ENCODE data around the gene CLDN9.

The CLDN9 gene

GRCh38 chr16:3012828-3013420, at the start of gene CLDN9:
Gene CLDN9, plus strand, starts transcription at chr16:3012923. Its CDS starts 440 bp downstream, at chr16:3013363.
- FAIRE-seq (peak; percentile 91), DNase-seq (ENCODE audit: insufficient read length, low spot score) (no peak)

- DNase-seq (ENCODE audit: insufficient read length, low spot score) (no peak), FAIRE-seq (no peak)
Measured at GRCh38 chr16:2963074-2963722, 49.5 kb upstream of the CLDN9 start.

GRCh38 chr16:2963723-2964474, 48.8 kb upstream of the CLDN9 start, which contains the start of gene KREMEN2:
Gene KREMEN2, plus strand, starts transcription at chr16:2964275. Its CDS starts 246 bp downstream, at chr16:2964521.
- DNase-seq (ENCODE audit: insufficient read length, low spot score) = peak; percentile 83
- peak; percentile 48 for FAIRE-seq

GRCh38 chr16:2964475-2965336, 48.0 kb upstream of the CLDN9 start:
- FAIRE-seq = peak; percentile 16
- peak; percentile 89 for DNase-seq (ENCODE audit: insufficient read length, low spot score)

- DNase-seq (ENCODE audit: insufficient read length, low spot score) (no peak), FAIRE-seq (no peak)
Measured at GRCh38 chr16:2966043-2966807, 46.5 kb upstream of the CLDN9 start.

- no peak for FAIRE-seq
- no peak for DNase-seq (ENCODE audit: insufficient read length, low spot score)
Measured at GRCh38 chr16:2966808-2967191, 45.9 kb upstream of the CLDN9 start.

GRCh38 chr16:2967211-2967631, 45.5 kb upstream of the CLDN9 start:
- no peak for FAIRE-seq
- no peak for DNase-seq (ENCODE audit: insufficient read length, low spot score)

GRCh38 chr16:2967721-2968161, 45.0 kb upstream of the CLDN9 start:
- no peak for DNase-seq (ENCODE audit: insufficient read length, low spot score)
- no peak for FAIRE-seq

GRCh38 chr16:2968368-2968737, 44.4 kb upstream of the CLDN9 start:
- no peak for FAIRE-seq
- DNase-seq (ENCODE audit: insufficient read length, low spot score) = no peak

GRCh38 chr16:2968738-2969544, 43.8 kb upstream of the CLDN9 start, which contains the start of gene PAQR4:
Gene PAQR4, plus strand, starts transcription at chr16:2969348. Its CDS starts 327 bp downstream, at chr16:2969675.
- DNase-seq (ENCODE audit: insufficient read length, low spot score) (peak; percentile 90), FAIRE-seq (peak; percentile 94)

- peak; percentile 76 for DNase-seq (ENCODE audit: insufficient read length, low spot score)
- peak; percentile 26 for FAIRE-seq
Measured at GRCh38 chr16:2969545-2970521, 42.9 kb upstream of the CLDN9 start.

- no peak for DNase-seq (ENCODE audit: insufficient read length, low spot score)
- FAIRE-seq = no peak
Measured at GRCh38 chr16:2970563-2970962, 42.2 kb upstream of the CLDN9 start.

GRCh38 chr16:2971134-2971984, 41.4 kb upstream of the CLDN9 start:
- no peak for FAIRE-seq

GRCh38 chr16:2971985-2972784, 40.5 kb upstream of the CLDN9 start:
- FAIRE-seq (no peak), DNase-seq (ENCODE audit: insufficient read length, low spot score) (no peak)

More at GRCh38 chr16:2971134-2971984, 41.4 kb upstream of the CLDN9 start:
- no peak for DNase-seq (ENCODE audit: insufficient read length, low spot score)

GRCh38 chr16:2973093-2973492, 39.6 kb upstream of the CLDN9 start:
- no peak for DNase-seq (ENCODE audit: insufficient read length, low spot score)
- FAIRE-seq = no peak
